ENCODE results near the gene PAQR9. TPM values are rescaled to one million over a fixed set of nuclear protein-coding genes. Genes with fewer than 3 reads are reported as not detected.

PAQR9 gene
- total and polyA plus RNA-seq, 2 donors (not counting 1 experiment from before 2014, with no cell fraction given), result not detected

DNA sequence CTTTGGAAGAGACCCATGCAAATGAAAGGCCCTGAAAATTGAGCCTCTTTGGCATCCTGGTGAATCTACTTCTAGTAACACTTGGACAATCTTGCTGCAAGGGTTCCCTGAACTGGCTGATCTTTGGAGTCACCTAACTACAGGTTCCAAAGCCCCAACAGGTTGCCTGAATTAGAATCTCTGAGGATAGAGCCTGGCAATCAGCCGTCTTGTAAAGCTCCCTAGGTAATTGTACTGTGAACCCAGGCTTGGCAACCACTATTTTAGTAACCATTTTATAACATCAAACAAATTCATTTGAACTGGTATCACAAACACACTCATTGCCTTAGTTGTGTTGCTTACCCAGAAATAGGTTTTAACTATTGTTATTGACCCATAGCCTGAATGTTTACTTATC is 20.1 kb downstream of the PAQR9 start:
- Mint-ChIP-seq H3K9me3 (ENCODE audit: insufficient read depth) (no peaks in the 10 kb centered on the region), H3K27ac (no peak overlapping the region), H3K27me3 (peaks cover 28% of the 10 kb centered on the region), H3K4me3 (no peak overlapping the region), H3K4me1 (peaks cover 7% of the 10 kb centered on the region)
- Histone ChIP-seq H2AFZ (ENCODE audit: insufficient read depth, low read depth, low read length, poor library complexity, severe bottlenecking) (no peak overlapping the region), H3K36me3 (replicated peaks in 1 of 2; ENCODE audit: control extremely low read depth in 1 of 2, control insufficient read depth in 1 of 2, extremely low read depth in 1 of 2, insufficient read depth in 2 of 2, low read length in 1 of 2) (no peaks in the 10 kb centered on the region), H4K20me1 (ENCODE audit: control insufficient read depth, insufficient read depth, low read length, poor library complexity, severe bottlenecking) (no peaks in the 10 kb centered on the region), H3K9ac (ENCODE audit: low read length) (no peak overlapping the region), H3K27me3 (replicated peaks in 1 of 4; ENCODE audit: control extremely low read depth in 1 of 4, control insufficient read depth in 3 of 4, insufficient read depth in 4 of 4, low read length in 3 of 4) (peaks cover 0 to 19% (median 7%) of the 10 kb centered on the region in 4 experiments), H3K9me3 (ENCODE audit: control extremely low read depth in 1 of 3, control insufficient read depth in 2 of 3, insufficient read depth in 1 of 3, low read length in 2 of 3) (no peaks in the 10 kb centered on the region), H3K4me1 (ENCODE audit: control insufficient read depth in 2 of 2, insufficient read depth in 2 of 2, low read length in 2 of 2) (peaks cover 0 to 5% of the 10 kb centered on the region in 2 donors), H3K79me2 (ENCODE audit: control insufficient read depth, insufficient read depth, low read length) (no peaks in the 10 kb centered on the region), H3K4me3 (ENCODE audit: control extremely low read depth in 1 of 5, extremely low read depth in 1 of 5, insufficient read depth in 1 of 5, low read depth in 2 of 5, low read length in 4 of 5) (no peak overlapping the region), H3K27ac (ENCODE audit: low read length in 2 of 2) (no peak overlapping the region), H3K4me2 (replicated peaks; ENCODE audit: low read depth, low read length, poor library complexity, severe bottlenecking) (no peak overlapping the region)
- ChIA-PET CTCF (no interaction called here), POLR2A (no interaction called here)
- DNase-seq (no peak), ATAC-seq (ENCODE audit: low read depth) (no peak)
- WGBS (ENCODE audit: insufficient coverage), result 100% methylated on average over 1 of the region's 1 CpG
- intact Hi-C loops (cut with micrococcal nuclease), result no loop called here
- TF ChIP-seq CTCF (IDR thresholded peaks at IDR 0.05) (no peak), EZH2 (IDR thresholded peaks at IDR 0.05; ENCODE audit: borderline replicate concordance, insufficient read depth, low read depth, low read length, poor library complexity, severe bottlenecking) (no peak)

GRCh38 chr3:142941373-142942123 is 21.9 kb downstream of the PAQR9 start:
- H3K27me3 ChIP-seq (replicated peaks in 1 of 4; ENCODE audit: control extremely low read depth in 1 of 4, control insufficient read depth in 3 of 4, insufficient read depth in 4 of 4, low read length in 3 of 4), result peaks cover 0 to 8% (median 0%) of the 10 kb centered on the region in 4 experiments
- H2AFZ ChIP-seq (ENCODE audit: insufficient read depth, low read depth, low read length, poor library complexity, severe bottlenecking), result no peak overlapping the region
- peaks cover 4% of the 10 kb centered on the region for H3K4me1 Mint-ChIP-seq
- POLR2A ChIA-PET, result no interaction called here
- CTCF ChIA-PET, result no interaction called here
- H3K4me3 Mint-ChIP-seq, result no peak overlapping the region
- no peaks in the 10 kb centered on the region for H3K9me3 ChIP-seq (ENCODE audit: control extremely low read depth in 1 of 3, control insufficient read depth in 2 of 3, insufficient read depth in 1 of 3, low read length in 2 of 3)
- TF ChIP-seq EZH2 (IDR thresholded peaks at IDR 0.05; ENCODE audit: borderline replicate concordance, insufficient read depth, low read depth, low read length, poor library complexity, severe bottlenecking), result no peak
- TF ChIP-seq CTCF (IDR thresholded peaks at IDR 0.05), result no peak
- H3K4me1 ChIP-seq (ENCODE audit: control insufficient read depth in 2 of 2, insufficient read depth in 2 of 2, low read length in 2 of 2), result no peaks in the 10 kb centered on the region
- H4K20me1 ChIP-seq (ENCODE audit: control insufficient read depth, insufficient read depth, low read length, poor library complexity, severe bottlenecking), result no peaks in the 10 kb centered on the region
- ATAC-seq (ENCODE audit: low read depth) (no peak), DNase-seq (no peak)
- H3K4me3 ChIP-seq (ENCODE audit: control extremely low read depth in 1 of 5, extremely low read depth in 1 of 5, insufficient read depth in 1 of 5, low read depth in 2 of 5, low read length in 4 of 5), result no peak overlapping the region
- no peaks in the 10 kb centered on the region for H3K79me2 ChIP-seq (ENCODE audit: control insufficient read depth, insufficient read depth, low read length)
- no peaks in the 10 kb centered on the region for H3K9me3 Mint-ChIP-seq (ENCODE audit: insufficient read depth)
- no peak overlapping the region for H3K4me2 ChIP-seq (replicated peaks; ENCODE audit: low read depth, low read length, poor library complexity, severe bottlenecking)
- H3K36me3 ChIP-seq (replicated peaks in 1 of 2; ENCODE audit: control extremely low read depth in 1 of 2, control insufficient read depth in 1 of 2, extremely low read depth in 1 of 2, insufficient read depth in 2 of 2, low read length in 1 of 2), result no peaks in the 10 kb centered on the region
- H3K27ac Mint-ChIP-seq, result no peak overlapping the region
- 73% methylated on average over 4 of the region's 8 CpGs for WGBS (ENCODE audit: insufficient coverage)
- no peak overlapping the region for H3K27ac ChIP-seq (ENCODE audit: low read length in 2 of 2)
- H3K27me3 Mint-ChIP-seq, result peaks cover 25% of the 10 kb centered on the region
- H3K9ac ChIP-seq (ENCODE audit: low read length), result no peak overlapping the region
- intact Hi-C loops (cut with micrococcal nuclease), result no loop called here

Measured in B cell (primary cell).